Adipose tissue (tissue), 3 donors: ENCODE measurements around the gene REV3L. TPM values are rescaled to one million over a fixed set of nuclear protein-coding genes. Genes with fewer than 3 reads are reported as not detected.

Experiments
- H3K27ac ChIP-seq: one replicate; pipeline ENCODE4 v1.5.1; 2013; ENCODE audit warnings: low read depth, low read length
- WGBS, 3 donors: extraction: QIAGEN DNeasy Blood & Tissue Kit; methylation state at CpG; one replicate each; pipeline ENCODE4 v1.1.7; 2013; 5-methylcytosine and 5-hydroxymethylcytosine counted together
- polyA plus RNA-seq, 3 donors: library from polyadenylated mRNA; stranded (reverse); fragments of 200-250 nt; gene quantifications; one replicate each; pipeline ENCODE4 v1.2.3, GENCODE V29; 2013
- donor health status: healthy with polysubstance abuse.
- donor health status: Bipolar disorder and iron deficiency.
- donor health status: healthy.

Gene REV3L
- polyA plus RNA-seq, 3 donors, result 5.1 to 21.7 (median 16.4) TPM

DNA sequence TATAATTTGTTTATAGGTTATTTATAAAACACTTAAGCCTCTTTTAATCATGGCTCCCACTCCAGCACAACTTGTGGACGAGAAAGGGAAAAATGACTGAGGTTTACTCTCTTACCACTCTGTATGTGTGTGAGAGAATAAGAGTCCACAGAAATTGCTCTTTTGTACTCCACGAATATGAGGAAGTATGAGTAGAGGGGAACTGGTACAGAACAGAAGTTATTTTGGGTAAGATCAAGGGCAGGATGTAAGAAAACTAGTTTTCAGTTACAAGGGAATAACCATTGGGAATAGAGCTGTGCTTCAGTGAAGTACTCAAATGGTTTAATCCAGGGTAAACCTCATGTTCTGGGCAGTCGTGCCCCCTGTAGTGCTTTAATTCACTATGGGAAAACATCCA lies 72.6 kb downstream of the REV3L start:
- 50 to 88% (median 58%) methylated on average over 3 of the region's 3 CpGs for WGBS, 3 donors
- no peak overlapping the region for H3K27ac ChIP-seq

DNA sequence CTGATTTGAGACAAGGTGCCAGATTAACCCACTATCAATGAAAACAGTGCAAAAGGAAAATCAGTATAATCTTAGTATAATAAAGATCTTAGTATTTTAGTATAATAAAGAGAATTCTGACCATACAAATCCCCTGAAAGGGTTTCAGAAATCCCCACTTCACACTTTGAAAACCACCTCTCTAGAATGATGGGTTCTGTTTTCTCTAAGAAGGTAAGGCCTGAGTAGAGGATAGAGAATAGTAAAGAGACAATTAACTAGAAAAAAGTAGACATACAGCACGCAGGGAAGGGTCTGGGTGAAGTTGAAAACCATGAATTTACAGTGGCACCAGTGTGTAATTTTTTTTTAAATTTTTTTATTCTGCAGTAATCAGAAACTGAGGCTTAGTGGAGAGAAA lies 73.6 kb downstream of the REV3L start:
- H3K27ac ChIP-seq, result no peak overlapping the region
- WGBS, 3 donors, result 91 to 100% (median 97%) methylated on average over 1 of the region's 1 CpG

DNA sequence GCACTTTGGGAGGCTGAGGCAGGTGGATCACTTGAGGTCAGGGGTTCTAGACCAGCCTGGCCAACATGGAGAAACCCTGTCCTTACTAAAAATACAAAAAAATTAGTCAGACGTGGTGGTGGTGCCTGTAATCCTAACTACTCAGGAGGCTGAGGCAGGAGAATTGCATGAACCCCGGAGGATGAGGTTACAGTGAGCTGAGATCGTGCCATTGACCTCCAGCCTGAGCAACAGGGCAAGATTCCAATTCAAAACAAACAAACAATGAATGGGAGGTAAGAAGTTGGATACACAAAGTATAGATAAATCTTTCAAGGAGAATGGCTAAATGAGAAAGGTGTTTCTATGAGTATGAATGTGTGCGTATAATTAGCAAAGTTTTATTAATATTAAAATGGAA lies 75.3 kb downstream of the REV3L start:
- no peak overlapping the region for H3K27ac ChIP-seq
- 78 to 89% (median 85%) methylated on average over 4 of the region's 4 CpGs for WGBS, 3 donors

DNA sequence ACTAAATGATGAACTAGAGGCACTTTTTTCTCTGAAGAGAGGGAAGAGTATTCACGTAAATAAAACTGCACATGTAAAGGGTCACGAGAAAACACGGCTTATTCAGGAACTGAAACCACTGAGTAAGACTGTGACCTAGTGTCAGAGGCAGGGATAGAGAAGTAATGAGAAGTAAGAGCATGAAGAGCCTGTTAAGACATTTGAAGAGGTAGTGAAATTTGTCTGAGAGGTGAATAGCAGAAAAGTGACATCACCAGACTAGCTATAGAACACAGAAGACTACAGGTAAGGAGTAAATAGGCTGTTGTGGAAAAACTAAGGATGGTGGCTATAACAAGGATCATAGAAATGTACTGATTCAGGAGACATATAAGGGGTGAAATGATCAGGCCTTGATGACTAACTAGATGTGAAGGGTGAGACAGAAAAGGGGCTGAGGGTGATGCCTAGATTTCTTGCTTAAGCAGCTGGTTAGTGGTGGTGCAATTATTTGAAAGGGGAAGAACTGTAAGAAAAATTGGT lies 76.8 kb downstream of the REV3L start:
- H3K27ac ChIP-seq, result no peak overlapping the region
- WGBS, 3 donors, result 65 to 90% (median 65%) methylated on average over 3 of the region's 3 CpGs

DNA sequence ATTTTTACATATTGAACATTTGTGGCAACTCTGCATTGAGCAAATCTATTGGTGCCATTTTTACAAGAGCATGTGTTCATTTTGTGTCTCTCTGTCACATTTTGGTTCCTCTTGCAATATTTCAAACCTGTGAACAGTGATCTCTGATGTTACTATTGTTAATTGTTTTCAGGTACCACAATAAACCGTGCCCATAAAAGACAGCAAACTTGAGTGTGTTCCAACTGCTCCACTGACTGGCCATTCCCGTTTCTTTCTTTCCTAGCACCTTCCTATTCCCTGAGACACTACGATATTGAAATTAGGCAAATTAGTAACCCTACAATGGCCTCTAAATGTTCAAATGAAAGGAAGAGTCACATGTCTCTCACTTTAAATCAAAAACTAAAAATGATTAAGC lies 79.6 kb downstream of the REV3L start:
- WGBS, 3 donors, result 83 to 91% (median 90%) methylated on average over 3 of the region's 3 CpGs

DNA sequence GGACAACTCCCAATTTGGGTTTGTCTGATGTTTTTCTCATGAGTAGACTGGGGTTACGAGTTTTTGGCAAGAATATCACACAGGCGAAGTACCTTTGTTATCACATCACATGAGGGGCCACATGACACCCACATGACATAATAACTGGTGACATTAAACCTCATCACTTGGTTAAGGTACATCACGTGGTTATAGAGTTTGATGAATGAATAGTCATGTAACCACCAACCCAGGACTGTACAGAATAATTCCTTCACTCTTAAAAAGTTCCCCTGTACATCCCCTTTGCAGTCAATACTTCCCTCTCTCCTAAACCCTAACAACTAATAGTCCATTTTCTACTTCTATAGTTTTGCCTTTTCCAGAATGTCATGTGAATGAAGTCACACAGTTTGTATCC lies 83.4 kb downstream of the REV3L start:
- no peak overlapping the region for H3K27ac ChIP-seq
- 79 to 95% (median 92%) methylated on average over 3 of the region's 3 CpGs for WGBS, 3 donors

More for the DNA sequence above, 79.6 kb downstream of the REV3L start:
- no peak overlapping the region for H3K27ac ChIP-seq

DNA sequence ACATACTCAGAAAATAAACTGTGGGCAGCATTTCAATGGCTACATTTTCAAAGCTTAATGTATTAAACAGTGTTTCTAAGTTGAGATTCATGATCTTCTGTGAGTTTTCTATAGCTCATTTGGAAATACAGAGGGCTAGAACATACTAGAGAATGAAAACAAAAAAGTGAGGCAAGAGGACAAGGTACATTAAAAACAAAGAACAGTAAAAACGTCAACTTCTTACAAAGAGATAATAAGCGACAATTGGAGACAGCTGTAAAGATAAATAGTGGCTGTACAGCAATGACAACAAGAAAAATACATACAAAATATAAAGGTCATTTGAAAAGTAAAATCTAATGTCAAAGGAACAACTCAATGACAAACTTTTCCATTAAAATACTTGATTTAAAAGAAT lies 94.3 kb downstream of the REV3L start:
- H3K27ac ChIP-seq, result no peak overlapping the region
- WGBS, 3 donors, result 53 to 85% (median 81%) methylated on average over 2 of the region's 2 CpGs

DNA sequence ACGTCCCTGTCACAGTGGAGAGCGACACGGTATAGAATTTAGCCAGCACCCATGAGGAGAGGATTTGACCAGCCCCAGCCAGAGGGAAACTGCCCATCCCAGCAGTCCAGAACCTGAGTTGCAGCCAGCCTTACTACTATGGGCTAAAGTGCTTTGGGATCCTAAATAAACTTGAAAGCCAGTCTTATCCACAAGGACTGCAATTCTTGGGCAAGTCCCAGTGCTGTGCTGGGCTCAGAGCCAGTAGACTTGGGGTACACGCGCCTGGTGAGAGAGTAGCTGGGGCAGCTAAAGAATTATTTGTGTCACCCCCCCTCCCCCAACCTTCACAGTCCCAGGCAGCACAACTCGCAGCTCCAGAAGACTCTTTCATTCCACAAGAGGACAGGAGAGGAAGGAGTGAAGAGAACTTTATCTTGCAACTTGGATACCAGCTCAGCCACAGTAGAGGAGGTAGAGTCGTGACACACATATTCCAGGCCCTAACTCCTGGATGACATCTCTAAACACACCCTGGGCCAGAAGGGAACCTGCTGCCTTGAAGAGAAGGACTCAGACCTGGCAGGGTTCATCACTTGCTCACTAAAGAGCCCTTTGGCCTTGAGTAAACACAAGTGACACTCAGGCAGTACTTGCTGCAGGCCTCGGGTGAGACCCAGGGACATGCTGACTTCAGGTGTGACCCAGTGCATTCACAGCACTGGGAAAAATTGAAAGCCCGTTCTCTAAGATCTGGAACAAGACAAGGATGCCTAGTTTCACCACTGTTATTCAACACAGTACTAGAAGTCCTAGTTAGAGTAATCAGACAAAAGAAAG lies 100.3 kb downstream of the REV3L start:
- 81 to 94% (median 84%) methylated on average over 9 of the region's 9 CpGs for WGBS, 3 donors
- H3K27ac ChIP-seq, result no peak overlapping the region

DNA sequence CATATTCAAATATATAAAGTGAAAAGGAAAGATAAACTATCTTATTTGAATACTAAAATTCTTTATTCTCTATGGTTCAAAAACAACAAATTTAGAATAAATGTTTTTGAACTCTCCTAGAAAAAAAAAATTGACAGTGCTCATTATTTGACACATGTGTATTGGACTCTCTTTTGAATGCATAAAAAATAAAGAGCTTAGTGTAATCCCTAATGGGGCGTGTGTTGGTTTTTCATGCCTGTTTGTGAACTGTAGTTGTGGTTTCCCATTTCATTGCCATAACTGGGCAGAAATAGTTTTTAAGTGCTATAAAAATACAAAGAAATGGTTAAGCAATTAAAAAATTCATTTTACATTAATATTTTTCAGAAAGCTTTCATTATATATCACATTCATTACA lies 101.3 kb downstream of the REV3L start:
- H3K27ac ChIP-seq, result no peak overlapping the region
- 93 to 98% (median 96%) methylated on average over 1 of the region's 1 CpG for WGBS, 3 donors

DNA sequence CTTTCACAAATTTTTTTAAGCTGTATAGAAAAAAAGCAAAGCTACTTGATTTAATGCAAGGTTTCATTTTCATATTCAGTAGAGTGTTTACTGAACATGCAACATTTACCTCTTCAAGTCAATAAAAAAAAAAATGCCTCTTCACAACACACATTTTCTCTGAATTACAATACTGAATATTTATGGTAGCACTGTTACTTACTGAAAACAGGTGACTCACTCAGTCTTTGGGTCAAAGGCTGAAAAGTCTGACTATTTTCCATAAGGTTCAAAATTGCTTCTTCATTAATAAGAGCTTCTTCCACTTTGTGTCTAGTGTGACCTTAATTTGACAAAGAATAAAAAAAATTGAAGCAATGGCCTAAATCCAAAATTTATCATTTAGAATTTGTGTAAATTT lies 101.9 kb downstream of the REV3L start:
- H3K27ac ChIP-seq, result no peak overlapping the region

DNA sequence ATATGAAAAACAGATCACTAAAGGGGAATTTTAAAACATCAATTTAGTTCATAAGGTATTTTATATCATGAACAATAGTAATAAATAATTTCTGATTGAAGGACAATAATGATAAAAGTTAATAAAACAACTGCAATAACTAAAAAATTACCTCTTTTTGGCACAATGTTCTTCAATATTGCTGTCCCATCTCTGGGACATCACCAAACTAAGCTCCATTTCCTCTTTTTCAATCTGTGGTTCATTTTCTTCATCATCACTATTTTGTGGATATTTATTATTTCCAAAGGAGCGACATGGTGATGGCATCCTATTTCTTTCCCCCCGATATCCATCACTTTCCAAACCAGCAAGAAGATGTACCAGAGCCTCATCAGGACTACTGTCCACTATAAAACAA lies 103.2 kb downstream of the REV3L start:
- WGBS, 3 donors, result 95 to 100% (median 96%) methylated on average over 2 of the region's 2 CpGs
- H3K27ac ChIP-seq, result no peak overlapping the region

DNA sequence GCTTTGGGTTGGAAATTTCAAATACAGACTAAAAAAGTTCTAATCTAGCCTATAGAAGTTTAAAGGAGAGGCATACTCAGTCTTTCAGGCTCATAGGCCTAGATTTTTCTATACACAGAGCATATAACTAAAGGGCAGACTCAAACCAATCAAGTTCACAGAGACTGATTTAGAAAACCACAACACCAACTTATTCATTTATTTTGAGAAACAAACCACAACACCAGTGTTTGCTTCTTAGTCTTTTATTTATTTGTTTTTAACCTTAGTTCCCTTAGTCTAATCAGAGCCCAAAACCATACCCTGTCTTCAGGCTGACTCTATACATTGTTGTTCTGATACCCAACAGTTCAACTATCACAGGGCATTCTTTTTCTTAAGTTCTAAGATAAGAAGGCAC lies 103.7 kb downstream of the REV3L start:
- H3K27ac ChIP-seq, result no peak overlapping the region

DNA sequence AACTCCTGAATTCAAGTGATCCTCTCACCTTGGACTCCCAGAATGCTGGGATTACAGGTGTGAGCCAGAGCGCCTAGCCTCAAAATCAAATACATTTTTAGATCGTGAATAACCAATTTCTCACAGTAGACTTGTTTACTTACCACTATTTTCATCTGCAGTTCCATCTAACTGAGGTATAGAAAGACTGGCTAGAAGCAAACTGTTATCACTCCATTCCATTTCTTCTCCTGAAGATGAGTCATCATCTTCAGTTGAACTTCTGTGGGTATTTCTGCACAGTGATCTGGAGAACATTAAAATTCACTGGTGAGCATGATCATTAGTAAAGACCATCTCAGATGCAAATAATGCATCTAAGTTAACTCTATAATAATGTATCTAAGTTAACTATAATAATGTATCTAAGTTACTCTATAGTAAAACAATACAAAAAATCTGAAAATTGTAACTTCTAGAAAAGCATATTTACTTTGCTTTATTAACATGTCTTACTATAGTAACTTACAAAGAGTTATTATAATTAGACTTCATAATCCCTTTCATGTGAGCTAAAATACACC lies 105.4 kb downstream of the REV3L start:
- WGBS, 3 donors, result 91 to 99% (median 98%) methylated on average over 2 of the region's 2 CpGs
- H3K27ac ChIP-seq, result no peak overlapping the region

DNA sequence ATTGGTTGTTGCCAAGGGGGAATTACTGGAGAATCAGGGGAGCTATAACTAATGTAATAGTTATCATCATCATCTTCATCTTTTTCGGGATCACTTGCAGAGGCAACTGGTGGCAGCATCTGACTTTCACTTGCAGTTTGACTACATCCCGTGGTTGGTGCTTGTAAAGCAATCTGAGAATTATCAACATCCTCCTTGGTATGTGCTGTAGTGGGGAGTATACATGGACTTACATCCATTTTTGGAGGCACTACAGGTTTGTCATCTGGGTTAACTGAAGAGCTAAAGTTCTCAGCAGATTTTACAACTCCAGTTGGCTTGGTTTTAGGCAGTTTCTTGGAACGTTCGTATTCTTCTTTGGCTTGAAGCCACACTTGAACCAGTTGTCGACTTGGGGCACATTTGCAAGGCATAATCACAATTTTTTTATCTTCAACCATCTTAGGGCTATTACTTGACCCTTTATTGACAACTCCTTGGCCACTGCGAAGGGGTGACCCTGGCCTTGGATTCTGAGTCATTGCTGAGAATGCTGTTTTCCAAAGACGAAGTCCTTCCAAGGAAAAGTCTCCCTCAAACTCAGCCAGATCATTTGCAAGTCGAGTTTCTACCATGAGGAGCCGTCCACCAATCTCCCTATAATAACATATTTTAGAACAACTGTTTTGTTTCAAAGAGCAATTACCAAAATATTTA lies 115.5 kb downstream of the REV3L start:
- H3K27ac ChIP-seq, result no peak overlapping the region
- WGBS, 3 donors, result 61 to 75% (median 63%) methylated on average over 9 of the region's 9 CpGs

DNA sequence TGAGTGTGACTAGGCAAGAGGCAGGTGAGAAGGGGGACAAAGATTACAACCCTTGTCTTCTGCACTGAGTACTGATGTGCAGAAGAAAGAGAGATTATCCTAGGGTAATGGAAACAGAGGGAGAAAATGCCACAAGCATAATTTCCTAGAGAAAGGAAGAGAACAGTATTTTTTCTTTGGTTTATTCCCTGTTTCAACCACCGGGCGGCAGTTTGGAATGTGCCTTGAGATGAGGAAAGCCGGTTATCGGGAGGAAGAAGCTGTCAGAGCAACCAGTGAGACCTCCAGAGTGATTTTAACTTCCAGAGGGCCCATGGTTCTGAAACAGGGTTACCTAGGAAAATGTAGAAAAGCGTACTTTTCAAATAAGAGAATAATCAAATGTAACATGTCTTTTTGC lies 121.4 kb downstream of the REV3L start:
- WGBS, 3 donors, result 41 to 49% (median 49%) methylated on average over 5 of the region's 5 CpGs
- no peak overlapping the region for H3K27ac ChIP-seq

DNA sequence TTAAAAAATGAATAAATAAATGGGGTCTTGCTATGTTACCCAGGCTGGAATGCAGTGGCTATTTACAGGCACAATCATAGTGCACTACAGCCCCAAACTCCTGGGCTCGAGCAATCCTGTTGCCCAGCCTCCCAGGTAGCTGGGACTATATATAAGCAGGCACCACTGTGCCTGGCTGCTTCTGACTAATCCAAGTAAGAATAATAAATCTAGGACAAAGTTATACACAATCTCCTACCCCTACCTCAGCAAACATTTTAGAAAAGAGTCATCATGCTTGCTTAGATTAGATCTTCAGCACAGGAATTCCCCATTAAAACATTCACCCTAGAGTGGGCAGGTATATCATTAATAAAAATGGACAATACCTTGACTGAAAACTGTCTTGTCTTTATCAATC lies 124.6 kb downstream of the REV3L start:
- WGBS, 3 donors, result 75 to 95% (median 95%) methylated on average over 1 of the region's 1 CpG
- H3K27ac ChIP-seq, result no peak overlapping the region

DNA sequence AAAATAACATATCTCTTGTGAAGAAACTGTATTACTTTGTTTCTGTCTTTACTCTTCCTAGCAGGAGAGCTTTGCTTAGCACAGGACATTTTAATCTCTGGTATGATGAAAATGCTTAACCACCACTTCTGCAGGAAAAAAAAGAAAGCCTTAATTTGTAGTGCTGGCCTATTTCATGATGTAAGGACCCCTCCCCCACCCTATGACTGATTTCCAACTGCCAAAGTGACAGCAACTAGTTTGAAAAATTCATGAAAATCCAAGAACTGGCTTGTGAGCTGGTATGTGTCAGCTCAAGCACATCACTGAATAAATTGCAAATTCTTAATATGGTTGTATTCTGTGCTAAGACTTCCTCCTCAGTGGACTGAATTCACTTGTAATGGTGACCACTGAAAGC lies 125.3 kb downstream of the REV3L start:
- H3K27ac ChIP-seq, result no peak overlapping the region

DNA sequence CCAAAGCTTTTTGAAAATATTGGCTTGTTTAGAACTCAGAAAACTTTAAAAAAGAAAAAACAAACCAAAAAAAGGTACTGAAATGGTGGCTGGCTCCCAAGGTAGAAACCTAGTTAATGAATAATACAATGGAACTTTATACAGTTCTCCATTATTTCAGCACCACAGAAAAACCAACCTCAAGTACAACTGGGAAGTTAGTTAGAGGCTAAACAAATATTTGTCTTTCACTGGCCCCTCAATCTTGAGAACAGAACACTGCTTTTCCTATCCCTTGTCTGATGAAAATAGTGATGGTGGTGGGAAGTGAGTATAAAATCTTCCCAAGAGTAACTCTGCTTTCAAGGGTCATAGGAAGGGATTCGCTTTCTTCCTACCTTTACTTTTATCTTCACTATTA lies 126.5 kb downstream of the REV3L start:
- 81 to 98% (median 93%) methylated on average over 1 of the region's 1 CpG for WGBS, 3 donors
- H3K27ac ChIP-seq, result no peak overlapping the region

DNA sequence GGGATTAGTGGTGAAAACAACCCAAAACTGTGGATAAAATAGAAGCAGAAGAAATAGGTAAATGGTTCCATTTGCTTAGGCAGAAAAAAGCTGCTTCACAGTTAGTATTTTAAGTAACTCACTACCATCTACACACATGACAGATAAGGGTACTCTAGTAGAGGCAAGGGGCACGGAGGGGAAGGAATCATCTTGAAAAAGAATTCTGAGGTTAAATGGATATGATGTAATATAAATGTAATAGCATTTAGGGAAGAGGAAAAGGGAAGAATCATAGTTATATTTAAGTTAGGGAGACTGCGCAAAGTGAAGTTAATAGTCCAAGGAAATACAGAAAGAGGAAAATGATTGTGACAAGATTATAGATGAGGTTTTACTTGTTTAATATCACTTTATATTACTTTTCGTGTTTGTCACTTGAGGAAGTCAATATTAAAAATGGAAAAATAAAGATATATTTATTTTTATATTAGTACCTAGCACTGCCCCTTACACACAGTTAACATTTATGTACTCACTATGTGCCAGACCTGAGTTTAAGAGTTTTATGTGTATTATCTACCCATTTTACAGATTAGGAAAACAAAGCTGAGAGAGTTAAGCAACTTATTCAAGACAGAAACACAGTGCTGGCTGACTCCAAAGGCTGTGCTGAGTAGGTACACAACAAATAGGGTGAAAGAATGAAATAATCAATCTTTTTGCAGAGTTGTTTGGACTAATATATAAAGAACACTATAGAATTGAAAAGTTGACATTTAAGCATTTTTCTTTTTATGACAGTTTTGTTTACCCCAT lies 128.1 kb downstream of the REV3L start:
- WGBS, 3 donors, result 63 to 93% (median 64%) methylated on average over 3 of the region's 3 CpGs
- H3K27ac ChIP-seq, result no peak overlapping the region
